NT2/D1 (cell line): ENCODE results near the gene MAMSTR.

Source experiments
- SUZ12 ChIP-seq: IDR thresholded peaks from 2 replicates; pipeline ENCODE4 v1.6.1; 2011; ENCODE audit not compliant: insufficient read length, insufficient read depth; ENCODE audit errors: extremely low read depth
- ZNF274 ChIP-seq: IDR thresholded peaks from 2 replicates; pipeline ENCODE4 v1.6.1; 2011; ENCODE audit warnings: mild to moderate bottlenecking, low read depth, low read length

GRCh38 chr19:48663667-48664066 lies 55.9 kb downstream of the MAMSTR start:
- TF ChIP-seq SUZ12 (no peak), ZNF274 (no peak)
